Measurements from ENCODE around the gene STPG2.

Gene STPG2

GRCh38 chr4:98143001-98143899 lies at the start of gene STPG2:
STPG2 (minus strand) TSS chr4:98143476.
- peak; percentile 88 for DNase-seq (ENCODE audit: low read depth)

DNA sequence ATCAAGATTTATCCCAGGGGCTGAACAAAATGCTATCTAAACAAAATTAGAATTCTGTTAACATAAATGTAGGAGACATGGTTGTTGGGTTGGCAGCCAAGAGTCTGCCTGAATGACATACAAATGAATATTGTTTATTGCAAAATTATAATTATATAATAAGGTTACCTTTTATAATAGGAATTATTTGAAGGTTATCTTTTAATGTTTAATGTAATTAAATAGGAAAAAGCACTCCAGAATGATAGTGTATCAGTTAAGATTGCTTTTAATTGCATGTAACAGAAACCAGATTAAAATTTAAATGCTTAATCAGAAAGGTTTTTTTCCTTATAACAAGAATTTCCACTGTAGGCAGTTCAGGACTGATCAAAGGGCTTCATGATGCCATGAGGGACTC lies 42.0 kb upstream of the STPG2 start:
- DNase-seq (ENCODE audit: low read depth): no peak

- DNase-seq (ENCODE audit: low read depth): no peak
These were observed 38.5 kb upstream of the STPG2 start for GRCh38 chr4:98181809-98182208.

GRCh38 chr4:98179951-98180350 lies 36.7 kb upstream of the STPG2 start:
- no peak for DNase-seq (ENCODE audit: low read depth)

- DNase-seq (ENCODE audit: low read depth): no peak
These were observed 33.3 kb upstream of the STPG2 start for GRCh38 chr4:98176531-98176930.

DNA sequence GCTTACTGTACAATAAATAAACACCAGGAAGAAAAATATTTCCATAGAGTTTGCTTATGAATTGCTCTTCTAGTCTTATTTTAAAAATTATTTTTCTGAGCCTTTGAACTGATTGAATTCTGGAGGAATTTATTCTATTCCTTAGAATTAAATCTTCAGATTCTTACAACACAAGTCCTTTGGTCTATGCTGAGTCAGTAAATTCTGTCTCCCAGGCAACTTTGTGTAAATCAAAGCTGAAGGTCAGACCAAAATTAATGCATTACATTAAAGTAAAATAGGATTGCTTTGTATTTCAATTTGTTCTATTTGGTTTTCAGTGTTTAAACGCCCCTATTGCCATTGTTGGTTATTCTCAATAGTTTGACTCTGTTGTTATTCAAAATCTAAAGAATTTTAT lies 26.8 kb upstream of the STPG2 start:
- no peak for DNase-seq (ENCODE audit: low read depth)

GRCh38 chr4:98166731-98167041 lies 23.4 kb upstream of the STPG2 start:
- no peak for DNase-seq (ENCODE audit: low read depth)

DNA sequence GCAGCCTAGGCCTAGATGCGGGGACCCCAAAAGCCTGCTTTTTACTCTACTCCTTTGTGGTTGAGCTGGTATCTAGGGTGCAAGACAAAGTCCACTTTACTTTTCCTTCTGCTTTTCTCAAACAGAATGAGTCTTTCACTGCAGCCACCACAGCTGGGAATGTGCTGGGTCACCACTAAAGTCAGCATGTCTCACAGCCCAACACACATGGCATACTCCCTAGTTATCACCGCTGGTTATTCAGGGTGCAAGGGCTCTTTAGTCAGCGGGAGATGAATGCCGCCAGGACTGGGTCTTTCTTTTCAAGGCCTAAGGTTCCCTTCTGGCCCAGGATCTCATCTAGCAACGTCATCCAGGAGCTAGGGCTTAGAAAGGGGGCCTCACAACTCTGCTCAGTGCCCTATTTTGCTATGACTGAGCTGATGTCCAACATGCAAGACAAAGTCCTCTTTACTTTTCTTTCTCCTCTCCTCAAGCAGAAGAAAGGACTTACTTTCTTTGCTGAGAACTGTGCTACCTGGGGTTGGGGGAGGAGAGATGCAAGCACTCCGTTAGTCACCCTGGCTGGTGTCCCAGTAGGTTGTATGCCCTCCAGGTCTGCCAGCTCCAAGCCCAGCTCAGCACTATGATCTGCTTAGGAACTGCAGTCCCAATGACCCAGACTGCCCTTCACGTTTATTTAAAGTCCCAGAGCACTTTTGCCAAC lies 22.9 kb upstream of the STPG2 start:
- DNase-seq (ENCODE audit: low read depth): no peak

GRCh38 chr4:98162696-98163095 lies 19.4 kb upstream of the STPG2 start:
- no peak for DNase-seq (ENCODE audit: low read depth)

DNA sequence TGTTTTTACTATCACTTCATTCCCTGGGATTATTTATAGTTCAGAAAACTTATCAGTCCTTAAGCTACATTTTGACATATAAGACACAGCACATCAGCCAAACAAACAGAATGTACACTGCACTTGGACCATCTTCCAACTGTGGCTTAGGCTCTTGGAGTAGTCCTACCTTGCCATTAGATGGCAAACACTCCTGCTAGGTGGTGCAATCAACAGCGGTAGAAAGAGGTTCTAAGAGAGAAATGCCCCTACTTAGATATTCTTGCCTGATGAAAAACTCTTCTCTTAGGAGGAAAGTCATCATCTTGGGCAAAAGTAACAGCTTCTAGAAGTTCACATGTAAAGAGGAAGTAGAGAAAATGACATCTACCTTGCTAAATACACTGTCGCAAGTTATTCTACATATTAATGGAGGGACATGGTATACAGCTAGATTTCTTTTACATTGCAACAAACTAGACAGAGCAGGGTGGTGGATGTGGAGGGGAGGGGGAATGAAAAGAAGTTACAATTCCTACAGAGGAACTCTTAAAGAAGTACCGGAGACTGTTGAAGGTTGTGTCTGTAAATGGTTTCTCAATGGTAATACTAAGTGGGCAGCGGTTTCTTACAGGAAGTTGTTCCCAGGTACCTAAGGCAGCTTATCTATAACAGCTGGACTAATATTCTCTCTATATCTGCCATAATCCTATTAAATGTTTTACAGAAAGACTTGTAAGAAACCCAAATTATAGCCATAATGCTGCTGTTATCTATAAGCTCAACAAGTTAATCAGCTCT lies 8.1 kb upstream of the STPG2 start:
- no peak for DNase-seq (ENCODE audit: low read depth)

DNA sequence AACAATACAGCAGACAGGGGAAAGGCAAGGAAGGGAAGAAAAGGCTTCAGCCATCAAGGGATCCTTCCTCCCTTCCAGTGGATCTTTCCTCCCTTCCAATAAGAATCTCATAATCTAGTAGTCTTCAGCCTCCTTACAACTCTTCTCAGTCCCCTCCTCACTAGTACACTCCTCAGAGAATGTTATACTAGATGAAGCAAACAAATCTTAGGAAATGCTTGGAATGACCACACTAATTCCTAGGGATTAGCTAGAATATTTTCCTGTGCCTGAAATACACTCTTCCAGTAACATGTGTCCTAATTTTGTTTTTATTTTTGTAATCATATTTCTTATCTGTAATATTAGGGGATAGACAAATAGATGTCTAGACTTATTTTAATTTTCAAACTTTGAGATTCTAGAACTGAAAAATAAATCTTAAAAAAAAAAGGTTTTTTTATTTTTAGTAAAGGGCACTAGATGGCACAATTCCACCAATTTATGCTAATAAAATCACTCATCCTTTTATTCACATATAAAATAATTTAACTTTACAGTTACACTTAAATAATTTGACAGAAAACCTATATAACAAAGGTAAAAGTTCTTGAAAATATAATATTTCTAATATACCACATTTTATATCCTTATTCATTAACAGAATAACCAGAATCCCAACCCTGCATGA lies 7.0 kb upstream of the STPG2 start:
- no peak for DNase-seq (ENCODE audit: low read depth)

- DNase-seq (ENCODE audit: low read depth): no peak
These were observed 5.6 kb upstream of the STPG2 start for GRCh38 chr4:98148856-98149255.

DNA sequence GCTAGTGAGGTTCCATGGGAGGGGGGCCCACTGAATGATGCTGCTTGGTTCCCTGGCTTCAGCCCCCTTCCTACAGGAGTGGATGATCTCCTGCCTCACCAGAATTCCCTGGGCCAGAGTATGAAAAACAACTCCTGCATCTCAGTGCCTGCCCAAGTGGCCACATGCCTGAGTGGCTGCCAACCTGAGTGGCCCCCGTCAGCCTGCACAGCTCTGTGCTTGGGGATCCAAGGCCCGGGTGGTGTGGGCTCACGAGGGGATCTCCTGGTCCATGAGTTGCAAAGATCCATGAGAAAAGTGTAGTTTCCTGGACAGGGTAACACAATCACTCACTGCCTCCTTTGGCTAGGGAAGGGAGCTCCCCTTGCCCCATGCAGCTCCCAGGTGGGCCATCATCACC lies 17.1 kb downstream of the STPG2 start:
- DNase-seq (ENCODE audit: low read depth): no peak

DNA sequence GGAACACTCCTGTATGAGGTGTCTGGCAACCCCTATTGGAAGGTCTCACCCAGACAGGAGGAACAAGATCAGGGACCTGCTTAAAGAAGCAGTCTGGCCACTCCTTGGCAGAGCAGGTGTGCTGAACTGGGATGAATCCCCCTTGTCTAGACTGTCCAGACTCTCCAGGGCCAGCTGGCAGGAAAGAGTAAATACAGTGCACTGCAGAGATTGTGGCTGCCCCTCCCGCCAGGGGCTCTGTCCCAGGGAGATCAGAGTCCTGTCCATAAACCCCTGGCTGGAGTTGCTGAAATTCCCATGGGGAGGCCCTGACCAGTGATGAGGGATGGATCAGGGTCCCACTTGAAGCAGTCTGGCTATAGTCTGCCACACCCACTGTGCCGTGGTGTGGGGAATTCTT lies 17.7 kb downstream of the STPG2 start:
- DNase-seq (ENCODE audit: low read depth): no peak

DNA sequence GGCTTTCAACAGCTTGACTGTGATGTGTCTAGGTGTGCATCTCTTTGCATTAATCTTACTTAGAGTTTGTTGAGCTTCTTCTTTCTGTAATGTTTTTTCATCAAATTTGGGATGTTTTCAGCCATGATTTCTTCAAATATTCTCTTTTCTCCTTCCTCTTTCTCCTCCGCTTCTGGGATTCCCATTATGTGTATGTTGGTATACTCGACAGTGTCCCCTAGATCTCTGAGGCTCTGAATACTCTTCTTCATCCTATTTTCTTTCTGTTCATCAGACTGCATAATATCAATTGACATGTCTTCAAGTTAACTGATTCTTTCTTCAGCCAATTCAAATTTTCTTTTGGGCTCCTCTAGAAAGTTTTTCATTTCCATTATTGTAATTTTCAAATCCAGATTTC lies 25.9 kb downstream of the STPG2 start:
- no peak for DNase-seq (ENCODE audit: low read depth)

GRCh38 chr4:98113012-98113411 lies 30.3 kb downstream of the STPG2 start:
- no peak for DNase-seq (ENCODE audit: low read depth)

- no peak for DNase-seq (ENCODE audit: low read depth)
These were observed 32.3 kb downstream of the STPG2 start for GRCh38 chr4:98110929-98111328.

DNA sequence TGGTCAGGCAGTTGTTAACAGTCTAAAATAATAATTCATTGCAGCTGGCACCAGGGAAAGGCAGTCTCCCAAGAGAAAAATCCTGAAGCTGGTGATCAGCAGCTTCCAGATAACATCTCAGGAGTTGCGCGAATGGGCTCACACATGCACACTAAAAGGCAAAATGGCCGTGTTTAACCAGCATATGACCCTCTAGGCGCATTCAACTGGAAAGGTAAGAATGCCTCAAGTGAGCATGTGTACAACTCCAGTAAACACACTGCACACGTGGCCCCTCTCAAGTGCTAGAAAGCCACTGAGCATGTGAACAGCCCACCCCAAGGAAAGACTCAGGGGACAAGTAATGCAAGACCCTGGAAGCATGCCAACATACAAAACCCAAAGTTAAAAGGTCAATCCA lies 33.1 kb downstream of the STPG2 start:
- DNase-seq (ENCODE audit: low read depth): no peak

- DNase-seq (ENCODE audit: low read depth): no peak
These were observed 40.6 kb downstream of the STPG2 start for GRCh38 chr4:98102660-98103059.

DNA sequence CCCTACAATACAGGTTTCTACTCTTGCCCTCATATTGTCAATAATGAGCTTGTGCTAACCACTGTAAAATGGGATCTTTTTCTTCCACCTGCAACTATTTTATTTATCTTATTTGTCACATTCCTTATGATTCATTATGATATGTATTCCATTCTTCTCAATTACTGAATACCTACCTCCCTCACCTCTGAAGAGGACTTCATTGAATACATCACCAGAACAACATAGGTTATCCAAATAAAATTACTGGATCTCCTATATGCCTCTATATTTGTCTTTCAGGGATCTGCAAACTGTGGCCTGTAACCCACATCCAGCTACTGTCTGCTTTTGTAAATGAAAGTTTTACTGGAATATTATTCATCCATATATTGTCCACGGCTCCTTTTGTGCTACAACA lies 41.3 kb downstream of the STPG2 start:
- no peak for DNase-seq (ENCODE audit: low read depth)

DNA sequence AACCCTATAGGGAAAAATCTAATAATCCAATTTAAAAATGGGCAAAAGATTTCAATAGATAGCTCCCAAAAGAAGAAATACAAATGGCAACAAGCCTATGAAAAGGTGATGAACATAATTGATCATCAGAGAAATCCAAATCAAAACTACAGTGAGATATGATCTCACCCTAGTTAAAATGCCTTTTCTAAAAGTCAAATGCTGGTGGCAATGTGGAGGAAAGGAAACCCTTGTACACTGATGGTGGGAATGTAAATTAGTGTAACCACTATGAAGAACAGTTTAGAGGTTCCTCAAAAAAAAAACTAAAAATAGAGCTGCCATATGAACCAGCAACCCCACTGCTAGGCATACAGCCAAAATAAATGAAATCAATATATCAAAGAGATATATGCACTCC lies 44.5 kb downstream of the STPG2 start:
- no peak for DNase-seq (ENCODE audit: low read depth)

DNA sequence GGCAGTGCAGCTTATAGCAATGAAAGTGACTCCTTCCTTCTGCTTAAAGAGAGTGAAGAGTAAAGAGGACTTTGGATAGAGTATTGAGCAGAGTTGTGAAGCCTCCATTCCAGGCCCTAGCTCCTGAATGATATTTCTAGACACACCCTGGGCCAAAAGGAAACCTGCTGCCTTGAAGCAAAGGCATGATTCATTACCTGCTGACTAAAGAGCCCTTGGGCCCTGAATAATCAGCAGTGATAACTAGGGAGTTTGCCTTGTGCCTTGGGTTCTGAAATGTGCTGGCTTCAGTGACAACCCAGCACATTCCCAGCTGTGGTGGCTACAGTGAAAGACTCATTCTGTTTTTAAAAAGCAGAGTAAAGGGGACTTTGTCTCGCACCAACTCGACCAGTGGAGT lies 49.2 kb downstream of the STPG2 start:
- no peak for DNase-seq (ENCODE audit: low read depth)
